TTC549 (cell line): Measurements from ENCODE around the gene SLC6A18.

Experiments used
- FAIRE-seq: peaks from 2 replicates; lab custom pipeline; 2012; peaks lifted over from hg19 to GRCh38; lab: Jason Lieb, UNC

SLC6A18 gene

DNA sequence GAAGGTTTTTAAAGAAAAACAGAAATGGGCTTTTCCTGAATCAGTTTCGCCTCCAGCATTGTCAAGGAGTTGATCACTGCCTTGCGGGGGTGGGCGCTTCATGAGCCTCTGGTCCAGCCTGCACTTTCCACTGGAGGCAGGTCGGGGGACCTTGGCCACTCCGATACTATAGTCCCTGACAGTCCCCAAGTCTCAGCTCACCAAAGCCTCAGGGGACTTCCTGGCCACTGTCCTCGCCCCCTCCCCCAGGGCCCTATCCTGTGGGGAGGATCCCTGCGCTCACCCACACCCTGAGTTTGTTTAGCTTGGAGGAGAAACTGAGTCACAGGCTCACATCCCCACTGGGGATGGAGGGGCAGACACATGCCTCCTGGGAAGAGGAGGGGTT, 22.4 kb upstream of the SLC6A18 start:
- FAIRE-seq: no peak

DNA sequence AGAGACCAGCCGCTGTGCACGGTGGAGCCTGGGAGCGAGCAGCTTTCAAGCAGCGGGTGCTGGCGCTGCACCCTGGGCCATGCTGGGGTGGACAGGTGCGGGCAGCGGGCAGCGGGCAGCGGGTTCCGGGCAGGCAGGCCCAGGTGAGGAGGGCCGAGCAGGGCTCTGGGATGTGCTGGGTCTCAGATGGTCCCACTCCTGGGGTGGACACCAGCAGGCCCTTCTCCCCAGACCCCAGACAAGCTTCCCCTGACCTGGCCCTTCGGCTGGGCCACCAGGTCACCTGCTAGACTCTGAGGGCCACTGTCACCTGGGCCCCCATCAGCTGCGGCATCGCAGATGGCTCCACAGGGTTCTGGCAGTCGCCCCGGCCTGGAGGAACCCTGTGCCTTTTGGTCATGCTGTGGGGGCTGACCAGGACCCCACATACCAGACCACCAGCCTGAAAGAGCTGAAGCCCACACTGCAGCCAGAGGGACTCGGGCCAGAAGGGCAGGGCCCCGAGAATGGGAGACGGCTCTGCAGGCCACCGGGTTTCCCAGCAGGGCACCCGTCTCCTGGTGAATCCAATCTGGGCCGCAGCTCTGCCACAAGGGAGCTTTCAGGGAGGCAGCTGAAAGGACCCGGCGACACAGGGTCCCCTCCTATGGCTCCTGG, 21.7 kb upstream of the SLC6A18 start:
- no peak for FAIRE-seq

DNA sequence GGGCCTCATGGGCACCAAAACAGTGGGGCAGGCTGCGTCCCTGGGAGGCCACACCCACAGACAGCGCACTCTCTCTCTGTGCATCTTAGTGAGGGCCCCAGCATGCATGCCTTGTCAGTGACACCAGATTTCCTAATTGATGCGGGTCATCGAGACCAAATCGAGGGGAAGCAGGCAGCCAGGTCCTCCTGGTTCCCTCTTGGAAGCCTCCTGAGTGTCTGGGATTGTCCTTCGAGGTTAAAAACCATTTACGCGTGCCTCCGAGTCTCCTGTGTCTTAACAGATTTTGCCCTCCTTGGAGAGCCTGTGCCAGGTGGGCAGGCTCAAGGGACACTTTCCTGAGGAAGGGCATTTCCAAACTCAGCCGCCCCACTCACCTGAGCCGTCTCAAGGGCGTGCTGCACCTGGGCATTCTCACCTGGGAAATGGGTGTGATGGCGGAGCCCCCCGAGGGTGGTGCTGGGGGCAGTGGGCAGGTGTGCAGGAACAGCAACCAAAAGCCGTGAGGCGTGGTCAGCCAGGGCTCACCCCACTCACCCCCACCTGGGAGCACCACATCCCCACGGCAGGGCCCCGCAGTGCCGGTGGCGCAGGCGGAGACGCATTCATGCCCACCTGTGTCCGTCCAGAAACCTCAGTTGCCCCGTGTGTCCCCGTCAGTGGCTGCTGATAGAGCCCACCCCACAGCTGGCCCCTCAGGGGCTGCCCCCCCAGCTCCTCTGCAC, 21.1 kb upstream of the SLC6A18 start:
- FAIRE-seq: no peak

DNA sequence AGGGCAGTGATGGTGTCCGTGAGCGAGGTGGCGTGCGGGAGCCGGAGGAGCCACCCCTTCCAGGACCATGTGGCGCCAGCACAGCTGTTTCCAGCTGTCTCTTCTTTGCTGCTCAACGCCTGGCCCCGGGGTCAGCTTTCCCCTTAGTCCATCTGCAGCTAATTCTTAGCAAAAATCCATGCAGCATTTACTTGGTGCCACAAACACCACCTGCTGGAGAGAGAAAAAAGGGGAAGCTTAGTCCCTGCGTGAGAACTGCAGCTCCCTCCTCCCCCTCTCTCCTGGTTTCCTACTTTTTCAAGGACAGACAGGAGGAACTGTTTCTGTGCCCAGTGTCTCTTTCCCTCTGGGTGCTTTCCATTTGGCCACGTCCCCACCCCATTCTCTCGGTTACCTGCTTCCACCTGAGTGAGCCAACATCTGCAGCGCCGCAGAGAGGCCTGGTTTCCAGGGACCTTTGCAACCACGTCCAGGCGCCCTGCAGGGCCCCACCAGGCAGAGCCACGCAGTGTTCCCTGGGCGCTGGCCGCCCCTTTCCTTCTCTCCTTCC, 20.4 kb upstream of the SLC6A18 start:
- FAIRE-seq: no peak

DNA sequence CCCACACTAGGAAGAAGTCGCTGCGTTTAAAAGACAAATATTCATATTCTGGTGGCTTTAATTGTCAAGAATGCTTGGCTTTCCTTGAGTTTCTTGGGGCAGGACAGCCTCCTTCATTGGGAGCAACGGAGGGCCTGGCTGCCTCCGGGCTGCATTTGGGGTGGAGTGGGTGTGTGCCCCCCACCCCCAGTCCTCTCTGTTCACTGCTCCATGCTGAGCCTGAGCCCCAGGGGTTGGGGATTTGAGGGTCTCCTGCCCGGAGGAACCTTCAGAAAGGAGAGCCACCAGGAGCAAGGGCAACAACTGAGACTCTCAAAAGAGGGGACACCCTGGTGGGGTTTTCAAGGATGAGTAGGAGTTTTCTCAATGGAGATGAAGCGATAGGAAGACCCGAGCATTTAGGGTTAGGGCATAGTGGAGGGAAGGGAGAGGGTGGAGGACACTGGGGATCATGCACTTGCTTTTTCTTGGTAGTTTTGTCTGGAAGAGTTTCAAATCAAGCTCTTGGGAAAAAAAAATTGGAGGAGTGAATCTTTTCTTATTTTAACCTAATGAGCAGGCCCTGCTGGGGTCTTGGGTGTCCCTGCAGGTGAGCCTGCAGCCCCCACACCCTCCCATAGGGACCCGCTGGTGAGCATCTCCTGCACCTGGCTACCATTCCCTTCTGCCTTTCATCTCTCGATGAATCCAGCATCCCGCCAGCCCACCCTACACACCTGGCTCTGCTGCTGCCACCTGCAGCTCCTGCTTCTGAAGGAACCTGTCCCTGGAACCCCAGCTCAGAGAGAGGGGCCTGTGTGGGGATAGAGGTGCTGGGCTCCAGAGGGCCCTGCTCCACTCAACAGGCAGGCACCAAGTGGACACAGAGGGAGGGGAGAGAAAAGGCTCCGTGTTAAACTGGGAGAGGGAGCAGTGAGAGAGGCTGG, 19.7 kb upstream of the SLC6A18 start:
- FAIRE-seq: no peak

DNA sequence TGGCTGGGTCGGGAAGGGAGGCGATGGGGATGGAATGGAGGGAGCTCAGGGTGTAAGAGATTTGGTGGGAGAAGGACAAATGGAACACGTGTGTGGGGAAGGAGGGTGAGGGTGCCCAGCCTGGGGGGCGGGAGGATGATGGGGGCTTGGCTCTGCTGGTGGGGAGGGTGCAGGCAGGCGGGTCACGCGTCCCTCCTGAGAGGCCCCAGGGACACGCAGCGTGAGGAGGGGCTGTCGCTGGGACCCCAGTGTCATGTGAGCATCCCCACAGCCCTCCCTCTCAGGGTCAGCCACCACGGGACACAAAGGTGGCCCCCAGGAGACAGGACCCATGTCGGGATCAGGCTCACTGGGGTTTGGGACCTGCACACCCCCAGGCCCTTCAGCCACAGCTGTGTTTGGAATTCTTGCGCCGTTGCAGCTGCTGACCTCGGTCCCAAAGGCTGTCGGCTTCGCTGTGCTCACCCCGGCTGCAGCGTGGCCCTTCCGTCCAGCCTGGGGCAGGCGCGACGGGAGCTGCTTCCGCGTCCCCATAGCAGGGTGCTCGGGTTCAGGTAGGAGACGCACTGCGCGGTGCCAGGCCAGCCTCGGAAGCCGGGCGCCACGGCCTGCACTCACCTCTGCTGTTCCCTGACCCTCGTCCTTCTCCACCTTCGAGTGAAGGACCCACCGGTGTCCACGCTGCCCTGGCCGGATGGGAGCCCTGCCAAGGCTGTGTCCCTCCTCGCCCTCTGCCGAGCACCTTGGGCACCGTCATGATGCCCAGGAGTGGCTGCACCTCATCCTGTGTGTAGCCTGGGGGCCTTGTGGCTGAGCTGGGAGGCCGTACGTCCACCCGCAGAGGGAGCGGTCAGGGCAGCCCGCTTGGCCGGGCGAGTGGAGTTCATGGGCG, 18.4 kb upstream of the SLC6A18 start:
- FAIRE-seq: no peak

DNA sequence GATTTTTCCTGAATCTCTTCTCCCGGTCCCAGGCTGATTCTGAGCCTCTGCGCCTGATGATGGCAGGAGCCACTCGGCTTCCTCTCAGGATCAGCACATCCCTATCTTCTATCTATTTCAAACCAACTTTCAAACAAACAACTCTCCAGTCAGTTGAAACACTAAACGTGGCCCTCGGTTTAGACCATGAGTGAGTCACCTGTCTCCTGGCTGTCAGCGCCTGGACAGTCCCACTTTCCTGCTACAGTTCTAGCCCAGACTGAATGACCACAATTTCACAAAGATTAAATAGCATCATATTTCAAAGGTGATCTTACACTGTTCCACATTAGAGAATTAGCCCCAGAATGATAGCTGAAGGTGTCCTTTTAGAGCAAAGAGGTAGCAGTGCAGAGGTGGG, 17.6 kb upstream of the SLC6A18 start:
- FAIRE-seq: no peak

GRCh38 chr5:1208221-1208742, 16.9 kb upstream of the SLC6A18 start:
- no peak for FAIRE-seq

DNA sequence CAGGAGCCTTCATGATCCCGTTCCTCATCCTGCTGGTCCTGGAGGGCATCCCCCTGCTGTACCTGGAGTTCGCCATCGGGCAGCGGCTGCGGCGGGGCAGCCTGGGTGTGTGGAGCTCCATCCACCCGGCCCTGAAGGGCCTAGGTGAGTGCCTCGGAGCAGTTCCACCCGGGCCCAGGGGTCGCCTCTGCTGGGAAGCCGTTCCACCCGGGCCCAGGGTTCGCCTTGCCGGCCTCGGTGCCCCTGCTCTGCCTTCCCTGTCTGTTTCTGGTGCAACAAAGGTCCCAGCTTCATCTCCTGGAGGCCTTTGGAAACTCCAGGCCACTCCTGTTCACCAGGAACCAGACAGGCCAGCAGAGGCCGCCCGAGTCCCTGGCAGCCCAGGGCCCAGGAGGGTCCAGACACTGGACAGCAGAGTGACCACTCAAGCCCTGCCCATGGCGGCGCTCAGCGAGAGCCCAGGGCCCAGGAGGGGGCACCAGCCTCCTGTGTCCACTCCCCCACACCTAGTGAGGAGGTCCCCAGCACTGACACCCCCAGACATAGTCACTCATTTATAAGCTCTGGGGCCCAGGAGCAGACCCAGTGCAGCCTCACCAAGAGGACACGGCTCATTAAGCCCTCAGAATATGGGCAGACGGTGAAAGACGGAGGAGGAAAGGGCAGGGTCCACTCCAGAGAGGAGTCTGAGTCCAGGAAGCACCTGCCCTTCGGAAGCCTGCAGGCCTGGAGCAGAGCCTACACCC, 16.3 kb upstream of the SLC6A18 start:
- FAIRE-seq: no peak

GRCh38 chr5:1209489-1209852, 15.7 kb upstream of the SLC6A18 start:
- FAIRE-seq: no peak

GRCh38 chr5:1209896-1210776, 15.0 kb upstream of the SLC6A18 start:
- FAIRE-seq: no peak

- no peak for FAIRE-seq
These were observed 14.3 kb upstream of the SLC6A18 start for GRCh38 chr5:1210832-1211251.

GRCh38 chr5:1211701-1212100, 13.5 kb upstream of the SLC6A18 start:
- FAIRE-seq: no peak

GRCh38 chr5:1212271-1212670, 12.9 kb upstream of the SLC6A18 start:
- FAIRE-seq: no peak

DNA sequence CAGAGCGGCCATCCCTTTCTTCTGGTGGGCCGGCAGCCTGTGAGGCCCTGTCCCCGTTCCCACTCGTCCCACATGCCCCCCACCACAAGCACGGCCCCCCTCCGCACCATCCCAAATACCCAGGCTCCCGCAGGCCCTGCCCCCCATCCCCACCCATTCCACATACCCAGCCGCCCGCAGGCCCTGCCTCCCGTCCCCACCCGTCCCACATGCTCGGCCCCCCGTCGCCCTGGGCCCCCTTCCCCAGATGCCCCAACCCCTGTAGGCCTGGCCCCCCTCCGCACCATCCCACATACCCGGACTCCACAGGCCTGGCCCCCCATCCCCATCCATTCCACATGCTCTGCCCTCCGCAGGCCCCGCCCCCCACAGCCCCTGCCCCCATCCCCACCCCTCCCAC, 12.3 kb upstream of the SLC6A18 start:
- FAIRE-seq: no peak

DNA sequence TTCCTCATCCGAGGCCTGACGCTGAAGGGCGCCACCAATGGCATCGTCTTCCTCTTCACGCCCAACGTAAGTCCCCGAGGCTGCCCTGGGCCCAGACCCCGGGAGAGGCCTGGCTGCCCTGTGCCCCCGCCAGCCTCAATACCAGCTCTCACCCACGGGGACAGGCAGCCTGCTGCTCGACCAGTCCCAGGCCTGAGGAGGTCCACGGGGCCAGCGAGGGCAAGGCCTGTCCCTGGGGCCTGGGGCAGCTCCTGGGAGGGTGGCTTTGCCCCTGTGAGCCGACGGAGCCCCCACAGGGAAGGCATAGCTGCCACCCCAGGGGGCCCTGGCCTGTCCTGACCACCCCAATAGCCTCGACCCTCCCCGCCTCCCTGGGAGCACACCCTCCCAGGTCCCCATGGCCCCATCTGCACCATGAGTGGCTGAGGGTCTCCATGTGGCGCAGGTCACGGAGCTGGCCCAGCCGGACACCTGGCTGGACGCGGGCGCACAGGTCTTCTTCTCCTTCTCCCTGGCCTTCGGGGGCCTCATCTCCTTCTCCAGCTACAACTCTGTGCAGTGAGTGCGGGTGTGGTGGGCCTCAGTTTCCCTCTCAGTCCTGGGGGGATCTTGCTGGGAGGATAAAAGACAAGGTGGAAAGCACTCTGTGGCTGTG, 11.5 kb upstream of the SLC6A18 start:
- FAIRE-seq: no peak

DNA sequence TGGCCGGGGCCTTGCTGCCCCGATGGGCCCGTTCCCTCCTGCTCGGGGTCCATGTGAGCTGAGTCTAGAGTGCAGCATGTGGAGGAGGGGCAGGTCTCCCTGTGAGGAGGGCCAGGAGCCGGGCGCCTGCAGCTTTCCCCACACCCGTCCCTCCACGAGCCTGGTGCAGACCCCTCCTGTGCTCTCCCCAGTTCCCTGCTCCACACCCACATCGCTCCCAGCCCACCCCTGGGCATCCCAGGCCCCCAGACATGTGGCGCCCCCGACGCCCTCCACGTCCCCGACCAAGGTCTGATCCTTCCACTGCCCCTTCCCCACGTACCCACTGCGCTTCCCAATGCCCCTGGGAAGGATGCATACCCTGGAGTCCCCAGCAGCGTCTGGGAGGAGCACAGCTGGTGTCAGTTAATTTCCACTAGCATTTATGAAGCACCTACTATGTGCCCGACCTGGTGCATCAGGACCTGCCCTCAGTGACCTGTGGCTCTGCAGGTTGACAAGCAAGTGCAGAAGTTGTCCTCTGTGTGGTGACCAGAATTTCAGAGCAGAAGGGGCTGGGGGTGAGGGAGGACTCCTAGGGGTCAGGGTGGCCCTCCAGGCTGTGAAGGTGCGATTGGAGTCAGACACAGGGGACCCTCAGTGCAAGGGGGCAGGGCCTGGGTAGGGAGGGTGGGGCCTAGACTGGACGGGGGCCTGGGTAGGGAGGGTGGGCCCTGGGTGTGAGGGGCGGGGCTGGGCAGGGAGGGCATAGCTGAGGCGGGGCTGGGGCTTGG, 10.8 kb upstream of the SLC6A18 start:
- no peak for FAIRE-seq

- no peak for FAIRE-seq
These were observed 10.3 kb upstream of the SLC6A18 start for GRCh38 chr5:1214936-1215220.
